ENCODE data around the gene MORC1.

DNA sequence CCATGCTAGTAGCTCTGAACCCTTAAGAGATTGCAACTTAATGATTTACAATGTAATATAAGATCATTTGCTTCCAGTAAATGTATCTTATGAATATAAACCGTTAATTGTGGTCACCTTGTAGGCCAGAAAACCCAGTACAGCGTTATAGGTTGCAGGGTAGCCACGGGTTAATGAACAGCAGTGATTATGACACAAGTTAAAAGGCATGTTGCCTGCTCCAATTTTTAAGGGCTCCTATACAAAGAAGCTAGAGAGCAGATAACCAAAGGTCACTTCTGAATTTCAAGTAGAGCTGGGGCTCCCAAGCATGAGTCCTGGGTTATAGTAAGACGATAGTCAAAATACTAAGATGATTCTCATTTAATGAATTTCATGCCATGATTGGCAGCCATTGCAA is 177.8 kb downstream of the MORC1 start:
- TF ChIP-seq, protein P1, sequence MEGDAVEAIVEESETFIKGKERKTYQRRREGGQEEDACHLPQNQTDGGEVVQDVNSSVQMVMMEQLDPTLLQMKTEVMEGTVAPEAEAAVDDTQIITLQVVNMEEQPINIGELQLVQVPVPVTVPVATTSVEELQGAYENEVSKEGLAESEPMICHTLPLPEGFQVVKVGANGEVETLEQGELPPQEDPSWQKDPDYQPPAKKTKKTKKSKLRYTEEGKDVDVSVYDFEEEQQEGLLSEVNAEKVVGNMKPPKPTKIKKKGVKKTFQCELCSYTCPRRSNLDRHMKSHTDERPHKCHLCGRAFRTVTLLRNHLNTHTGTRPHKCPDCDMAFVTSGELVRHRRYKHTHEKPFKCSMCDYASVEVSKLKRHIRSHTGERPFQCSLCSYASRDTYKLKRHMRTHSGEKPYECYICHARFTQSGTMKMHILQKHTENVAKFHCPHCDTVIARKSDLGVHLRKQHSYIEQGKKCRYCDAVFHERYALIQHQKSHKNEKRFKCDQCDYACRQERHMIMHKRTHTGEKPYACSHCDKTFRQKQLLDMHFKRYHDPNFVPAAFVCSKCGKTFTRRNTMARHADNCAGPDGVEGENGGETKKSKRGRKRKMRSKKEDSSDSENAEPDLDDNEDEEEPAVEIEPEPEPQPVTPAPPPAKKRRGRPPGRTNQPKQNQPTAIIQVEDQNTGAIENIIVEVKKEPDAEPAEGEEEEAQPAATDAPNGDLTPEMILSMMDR (conservative IDR thresholded peaks at IDR 0.05), result no peak
- no peak for TF ChIP-seq ZFX (IDR thresholded peaks at IDR 0.05)
